ENCODE results near the gene TMEM8B.

- TF ChIP-seq ZNF8 (CRISPR knock-in tag; IDR thresholded peaks at IDR 0.05) (no peak), ZFP3 (CRISPR knock-in tag; IDR thresholded peaks at IDR 0.05) (no peak), CREB5 (CRISPR knock-in tag; IDR thresholded peaks at IDR 0.05; ENCODE audit: low read depth) (no peak)
These were observed 75.3 kb downstream of the TMEM8B start for GRCh38 chr9:35904338-35904737.

Data from SK-N-SH treated with all-trans-retinoic acid at 6 μM for 48 hours (cell line).